GM12892 (cell line): ENCODE data around the gene DPT.

Experiments used
- POLR2A ChIP-seq: IDR thresholded peaks from 2 replicates; pipeline ENCODE4 v1.6.1; 2011; ENCODE audit warnings: low read depth, low read length, control low read depth
- POLR2AphosphoS5 ChIP-seq: IDR thresholded peaks from 2 replicates; pipeline ENCODE4 v1.6.1; 2011; ENCODE audit warnings: low read depth, low read length, control low read depth
- TAF1 ChIP-seq: IDR thresholded peaks from 2 replicates; pipeline ENCODE4 v1.6.1; 2011; ENCODE audit warnings: low read depth, mild to moderate bottlenecking, control low read depth, low read length, borderline replicate concordance

DNA sequence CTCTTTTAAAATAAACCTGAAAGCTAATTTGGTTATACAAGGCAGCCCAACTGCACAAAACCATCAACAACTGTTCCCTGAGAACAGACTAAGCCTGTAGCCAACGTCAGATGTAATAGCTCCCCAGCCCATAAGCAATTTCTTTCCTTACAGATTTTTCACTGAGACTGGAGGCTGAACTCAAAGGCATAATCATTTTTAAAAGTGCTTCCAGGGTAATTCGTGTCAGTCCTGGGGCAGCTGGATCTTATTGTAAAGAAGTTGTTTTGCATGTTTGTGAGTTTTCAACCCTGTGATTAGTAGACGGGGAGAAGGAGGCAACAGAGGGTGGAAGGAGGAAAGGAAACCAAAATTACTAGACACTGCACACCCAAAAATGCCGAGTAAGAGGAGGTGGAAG is 3.2 kb downstream of the DPT start:
- TF ChIP-seq POLR2A = no peak
- TF ChIP-seq TAF1 = no peak
- no peak for TF ChIP-seq POLR2AphosphoS5
